ENCODE measurements around the gene BIK. TPM values are rescaled to one million over a fixed set of nuclear protein-coding genes. Genes with fewer than 3 reads are reported as not detected.

The BIK gene
- total and polyA plus RNA-seq, 7 donors: not detected

DNA sequence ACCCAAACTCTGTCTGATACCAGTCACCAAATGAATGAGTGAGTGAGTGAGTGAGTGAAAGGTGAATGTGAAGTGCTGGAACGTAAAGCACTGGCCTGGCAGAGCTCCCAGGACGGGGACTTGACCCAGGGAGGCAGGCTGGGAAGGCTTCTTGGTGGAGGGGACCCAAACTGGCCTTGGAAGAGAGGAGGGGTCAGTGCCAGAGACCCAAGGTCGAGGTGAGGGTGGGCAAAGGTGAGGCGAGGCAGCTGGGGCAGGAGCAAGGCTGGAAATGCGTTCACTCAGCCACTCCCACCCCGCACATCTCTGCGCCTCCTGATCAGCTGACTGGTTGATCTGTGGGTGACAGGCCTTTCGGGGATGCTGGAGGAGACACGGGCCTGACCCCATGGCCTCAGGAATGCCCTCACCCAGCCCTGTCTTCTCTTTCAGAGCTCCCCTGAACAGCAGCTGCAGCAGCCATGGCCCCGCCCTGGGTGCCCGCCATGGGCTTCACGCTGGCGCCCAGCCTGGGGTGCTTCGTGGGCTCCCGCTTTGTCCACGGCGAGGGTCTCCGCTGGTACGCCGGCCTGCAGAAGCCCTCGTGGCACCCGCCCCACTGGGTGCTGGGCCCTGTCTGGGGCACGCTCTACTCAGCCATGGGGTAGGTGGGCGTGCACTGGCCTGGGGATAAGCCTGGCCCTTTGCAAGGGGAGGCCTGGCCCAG lies 48.4 kb downstream of the BIK start:
- no peak for ATAC-seq
- intact Hi-C loops (cut with DNase I): no loop called here
- 86 to 91% (median 86%) methylated on average over 23 to 24 of the region's 24 CpGs for WGBS, 3 donors
- no peaks in the 10 kb centered on the region for H3K9me3 ChIP-seq
- no peak overlapping the region for H3K27ac ChIP-seq
- H3K36me3 ChIP-seq (ENCODE audit: insufficient read depth in 1 of 2, low read depth in 1 of 2): peaks cover 0 to 13% of the 10 kb centered on the region in 2 donors
- no peaks in the 10 kb centered on the region for H3K27me3 ChIP-seq (ENCODE audit: insufficient read depth in 3 of 3, low read length in 2 of 3)
- TF ChIP-seq, protein P1, sequence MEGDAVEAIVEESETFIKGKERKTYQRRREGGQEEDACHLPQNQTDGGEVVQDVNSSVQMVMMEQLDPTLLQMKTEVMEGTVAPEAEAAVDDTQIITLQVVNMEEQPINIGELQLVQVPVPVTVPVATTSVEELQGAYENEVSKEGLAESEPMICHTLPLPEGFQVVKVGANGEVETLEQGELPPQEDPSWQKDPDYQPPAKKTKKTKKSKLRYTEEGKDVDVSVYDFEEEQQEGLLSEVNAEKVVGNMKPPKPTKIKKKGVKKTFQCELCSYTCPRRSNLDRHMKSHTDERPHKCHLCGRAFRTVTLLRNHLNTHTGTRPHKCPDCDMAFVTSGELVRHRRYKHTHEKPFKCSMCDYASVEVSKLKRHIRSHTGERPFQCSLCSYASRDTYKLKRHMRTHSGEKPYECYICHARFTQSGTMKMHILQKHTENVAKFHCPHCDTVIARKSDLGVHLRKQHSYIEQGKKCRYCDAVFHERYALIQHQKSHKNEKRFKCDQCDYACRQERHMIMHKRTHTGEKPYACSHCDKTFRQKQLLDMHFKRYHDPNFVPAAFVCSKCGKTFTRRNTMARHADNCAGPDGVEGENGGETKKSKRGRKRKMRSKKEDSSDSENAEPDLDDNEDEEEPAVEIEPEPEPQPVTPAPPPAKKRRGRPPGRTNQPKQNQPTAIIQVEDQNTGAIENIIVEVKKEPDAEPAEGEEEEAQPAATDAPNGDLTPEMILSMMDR (IDR thresholded peaks at IDR 0.05): no peak
- peak in 1 of 2 donors; percentile 52 for DNase-seq
- H3K4me3 ChIP-seq: no peak overlapping the region
- H3K4me1 ChIP-seq: peaks cover 9% of the 10 kb centered on the region

DNA sequence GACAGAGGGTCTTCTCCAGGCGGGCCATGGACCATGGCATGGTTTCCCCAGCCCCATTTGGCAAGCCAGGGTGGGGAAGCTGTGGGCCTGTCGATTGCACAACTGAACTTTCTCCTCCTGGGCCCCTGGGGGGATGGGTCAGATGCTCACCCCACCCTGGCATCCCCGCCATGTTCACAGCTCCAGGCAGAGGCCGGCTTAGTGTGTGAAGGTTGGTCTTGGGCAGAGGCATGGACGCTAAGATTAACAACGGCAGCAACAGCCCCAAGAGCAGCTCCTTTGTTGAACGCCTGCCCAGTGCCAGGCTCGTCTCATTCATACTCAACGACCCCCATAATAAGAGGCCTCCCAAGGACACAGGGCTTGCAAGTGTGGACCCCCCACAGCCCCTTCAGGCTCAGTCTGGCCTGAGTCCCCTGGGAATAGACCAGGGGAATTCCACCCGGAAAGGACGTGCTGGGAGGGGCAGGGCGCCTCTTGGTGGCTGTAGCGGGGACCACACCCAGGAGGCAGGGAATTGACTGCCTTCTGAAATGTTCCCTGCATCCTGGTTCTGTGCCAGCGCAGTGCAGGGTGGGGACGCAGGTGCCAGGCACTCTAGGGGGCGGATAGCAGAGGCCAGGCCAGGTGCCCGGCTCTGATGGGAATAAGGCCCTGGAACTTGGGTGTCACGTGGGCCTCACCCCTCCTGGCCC lies 49.1 kb downstream of the BIK start:
- DNase-seq (peak in 1 of 2 donors; percentile 62), ATAC-seq (peak in 2 of 4 donors; percentile 20 to 26)
- 62 to 72% (median 66%) methylated on average over 17 to 18 of the region's 18 CpGs for WGBS, 3 donors
- TF ChIP-seq, protein P1 (IDR thresholded peaks at IDR 0.05): no peak
- Histone ChIP-seq H3K4me3 (no peak overlapping the region), H3K9me3 (no peaks in the 10 kb centered on the region), H3K27me3 (ENCODE audit: insufficient read depth in 3 of 3, low read length in 2 of 3) (no peaks in the 10 kb centered on the region), H3K27ac (no peak overlapping the region), H3K4me1 (peaks cover 9% of the 10 kb centered on the region), H3K36me3 (ENCODE audit: insufficient read depth in 1 of 2, low read depth in 1 of 2) (peaks cover 0 to 13% of the 10 kb centered on the region in 2 donors)
- intact Hi-C loops (cut with DNase I): no loop called here

DNA sequence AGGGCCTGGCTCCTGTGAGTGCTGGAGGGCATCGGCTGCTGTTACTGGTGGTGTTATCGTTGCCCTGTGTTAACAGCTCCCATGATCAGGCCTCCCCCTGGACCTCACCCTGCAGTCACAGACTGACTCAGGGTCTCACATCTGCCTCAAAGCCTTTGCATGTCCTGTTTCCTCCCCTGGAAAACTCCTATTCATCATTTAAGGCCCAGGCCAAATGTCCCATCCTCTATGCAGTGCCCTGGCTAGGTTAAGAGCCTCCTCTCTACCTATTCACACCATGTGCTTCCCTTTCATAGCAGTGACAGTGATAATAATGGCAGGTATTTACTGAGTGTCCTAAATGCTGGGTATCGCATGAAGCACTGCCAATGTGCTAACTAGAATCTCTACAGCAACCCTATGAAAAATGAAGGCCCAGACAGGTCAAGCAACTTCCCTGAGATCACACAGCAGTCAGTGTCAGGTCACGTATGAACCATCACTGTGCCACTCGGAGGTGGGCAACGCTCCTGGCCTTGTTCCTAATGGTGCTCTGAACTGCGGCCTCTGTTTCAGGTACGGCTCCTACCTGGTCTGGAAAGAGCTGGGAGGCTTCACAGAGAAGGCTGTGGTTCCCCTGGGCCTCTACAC lies 50.1 kb downstream of the BIK start:
- no peak overlapping the region for H3K27ac ChIP-seq

GRCh38 chr22:43162412-43163150 lies 52.0 kb downstream of the BIK start:
- Histone ChIP-seq H3K4me3 (no peak overlapping the region), H3K36me3 (ENCODE audit: insufficient read depth in 1 of 2, low read depth in 1 of 2) (peaks cover 0 to 24% of the 10 kb centered on the region in 2 donors), H3K27me3 (ENCODE audit: insufficient read depth in 3 of 3, low read length in 2 of 3) (no peaks in the 10 kb centered on the region), H3K27ac (no peak overlapping the region), H3K4me1 (no peaks in the 10 kb centered on the region), H3K9me3 (no peaks in the 10 kb centered on the region)
- WGBS, 3 donors: 93 to 95% (median 93%) methylated on average over 20 to 24 of the region's 24 CpGs
- TF ChIP-seq, protein P1 (IDR thresholded peaks at IDR 0.05): no peak
- DNase-seq (no peak), ATAC-seq (no peak)
- intact Hi-C loops (cut with DNase I): no loop called here

More for the DNA sequence above, 50.1 kb downstream of the BIK start:
- Histone ChIP-seq H3K36me3 (ENCODE audit: insufficient read depth in 1 of 2, low read depth in 1 of 2) (peaks cover 0 to 13% of the 10 kb centered on the region in 2 donors), H3K4me3 (no peak overlapping the region), H3K27me3 (ENCODE audit: insufficient read depth in 3 of 3, low read length in 2 of 3) (no peaks in the 10 kb centered on the region), H3K9me3 (no peaks in the 10 kb centered on the region), H3K4me1 (peaks cover 5% of the 10 kb centered on the region)
- no peak for ATAC-seq
- DNase-seq: no peak
- TF ChIP-seq, protein P1 (IDR thresholded peaks at IDR 0.05): no peak
- intact Hi-C loops (cut with DNase I): no loop called here
- 92 to 95% (median 92%) methylated on average over 8 of the region's 8 CpGs for WGBS, 3 donors
